ENCODE data around the gene B3GNT7.

- TF ChIP-seq POLR2A (IDR thresholded peaks at IDR 0.05) (no peak), CTCF (IDR thresholded peaks at IDR 0.05) (no peak)
Measured at GRCh38 chr2:231397011-231397927, 1.8 kb downstream of the B3GNT7 start.

Measured in body of pancreas (tissue), 4 donors.